GM21717 (cell line): Measurements from ENCODE around the gene KBTBD8.

Experiments
- ATAC-seq: cut with Tn5 transposase; IDR thresholded peaks from one replicate; pipeline ENCODE4 v1.9.1; 2021; ENCODE audit warnings: mild to moderate bottlenecking, moderate library complexity; ENCODE audit not compliant: unreplicated experiment

KBTBD8 gene

GRCh38 chr3:66998113-66998903 is at the start of gene KBTBD8:
TSS of gene KBTBD8 (plus strand) at chr3:66998307. CDS start at chr3:66998356, 49 bp downstream.
- ATAC-seq: peak; percentile 93

GRCh38 chr3:66948838-66949237 is 49.3 kb upstream of the KBTBD8 start:
- ATAC-seq: no peak

DNA sequence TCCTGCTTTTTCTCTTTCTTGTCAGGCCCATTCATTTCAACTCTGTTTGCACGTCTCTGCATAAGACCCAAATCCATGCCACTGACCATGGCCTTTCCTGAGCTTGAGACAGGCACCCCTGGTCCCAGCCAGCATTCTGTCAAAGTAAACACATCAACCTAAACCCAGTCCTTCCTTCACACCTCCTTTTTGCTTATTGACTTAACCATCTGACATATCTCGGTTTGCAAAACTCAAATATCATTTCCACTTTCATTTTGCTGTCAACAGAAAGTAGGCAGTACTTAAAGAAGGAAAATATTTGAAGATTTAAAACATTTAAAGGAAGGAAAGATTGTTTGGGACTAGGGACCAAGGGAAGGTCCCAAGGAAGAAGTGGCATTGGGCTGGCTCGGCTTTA is 48.2 kb upstream of the KBTBD8 start:
- no peak for ATAC-seq

DNA sequence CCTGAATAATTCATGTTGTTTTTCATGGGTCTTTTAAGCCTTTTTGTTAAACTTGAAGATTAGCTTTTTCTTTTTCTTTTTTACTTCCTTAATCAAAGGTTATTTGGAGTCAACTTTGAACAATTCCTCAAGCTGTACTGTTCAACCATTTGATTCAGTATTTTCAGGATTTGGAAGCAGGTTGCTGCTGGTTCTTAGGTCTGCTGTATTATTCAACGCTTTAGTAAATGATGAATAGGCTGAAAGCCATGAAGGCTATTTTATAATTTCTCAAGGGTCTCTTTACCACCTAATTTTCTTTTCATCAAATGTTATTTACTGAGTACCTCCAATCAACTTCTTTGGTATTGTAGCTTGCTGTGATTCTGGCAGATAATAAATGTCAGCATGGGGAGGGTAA is 45.8 kb upstream of the KBTBD8 start:
- no peak for ATAC-seq

GRCh38 chr3:66953934-66954445 is 44.1 kb upstream of the KBTBD8 start:
- ATAC-seq: no peak

DNA sequence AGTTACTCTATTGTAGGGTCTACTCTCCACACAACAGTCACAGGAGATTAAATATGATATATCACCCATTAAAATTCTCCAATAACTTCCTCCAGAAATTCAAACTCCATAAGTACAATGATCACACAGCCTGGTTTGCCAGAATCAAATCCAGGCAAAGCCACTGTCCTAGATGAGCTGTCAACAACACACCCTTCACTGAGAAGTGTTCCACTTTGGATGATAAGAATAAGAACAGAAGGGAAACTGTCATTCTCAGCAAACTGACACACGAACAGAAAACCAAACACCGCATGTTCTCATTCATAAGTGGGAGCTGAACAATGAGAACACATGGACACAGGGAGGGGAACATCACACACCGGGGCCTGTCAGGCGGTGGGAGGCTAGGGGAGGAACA is 41.4 kb upstream of the KBTBD8 start:
- ATAC-seq: no peak

DNA sequence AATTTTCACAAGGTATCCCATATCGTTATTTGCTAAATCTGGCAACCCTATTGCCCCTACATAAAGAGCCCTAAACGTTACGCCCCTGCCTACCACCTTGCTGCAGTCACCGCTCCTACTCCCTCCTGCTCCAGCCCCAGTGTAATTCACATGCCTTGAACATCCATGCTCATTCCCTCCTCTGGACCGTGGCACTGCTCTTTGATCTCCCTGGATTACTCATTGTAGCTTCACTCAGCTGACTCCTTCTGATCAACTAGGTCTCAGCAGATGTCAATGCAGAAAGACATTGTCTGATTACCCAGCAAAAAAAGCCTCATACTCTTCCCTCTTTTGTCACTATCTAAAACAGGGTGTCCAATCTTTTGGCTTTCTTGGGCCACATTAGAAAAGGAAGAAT is 40.7 kb upstream of the KBTBD8 start:
- no peak for ATAC-seq

GRCh38 chr3:66958067-66958466 is 40.0 kb upstream of the KBTBD8 start:
- no peak for ATAC-seq

DNA sequence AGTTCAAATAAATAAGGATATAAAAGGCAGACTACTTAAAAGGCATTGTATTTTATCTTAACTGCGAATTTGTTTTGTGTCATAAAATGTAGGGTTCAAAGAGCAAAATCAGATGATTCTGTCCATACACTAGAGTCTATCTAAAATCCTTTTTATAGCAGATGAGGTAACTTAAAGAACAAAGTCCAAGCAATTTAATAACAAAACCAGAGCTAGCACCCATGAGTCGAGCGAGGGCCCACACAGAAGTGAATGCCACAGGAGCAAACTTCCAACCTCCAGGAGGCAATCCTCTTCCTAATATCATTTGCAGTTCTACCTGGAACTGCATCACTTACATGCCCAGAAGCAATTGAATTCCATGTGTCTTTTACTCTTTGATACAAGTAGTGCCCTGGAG is 35.4 kb upstream of the KBTBD8 start:
- no peak for ATAC-seq

DNA sequence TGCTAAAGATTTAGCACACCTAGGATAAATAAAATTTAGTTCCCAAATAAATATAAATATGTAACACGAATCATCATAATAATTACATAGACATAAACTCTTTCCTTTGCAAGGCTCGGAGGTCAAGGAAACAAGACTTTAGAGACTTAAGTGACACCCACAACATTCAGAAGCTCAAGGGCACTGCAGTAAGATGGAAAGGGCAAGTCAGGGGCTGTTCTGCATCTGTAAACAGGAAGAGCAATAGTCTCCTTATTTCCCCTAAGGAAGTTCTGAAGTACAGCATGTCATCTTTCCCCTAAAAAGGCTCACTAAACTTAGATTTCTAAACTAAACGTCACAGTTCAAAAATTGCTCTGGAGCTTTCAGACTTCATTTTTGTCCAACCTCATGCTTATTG is 26.9 kb upstream of the KBTBD8 start:
- no peak for ATAC-seq

DNA sequence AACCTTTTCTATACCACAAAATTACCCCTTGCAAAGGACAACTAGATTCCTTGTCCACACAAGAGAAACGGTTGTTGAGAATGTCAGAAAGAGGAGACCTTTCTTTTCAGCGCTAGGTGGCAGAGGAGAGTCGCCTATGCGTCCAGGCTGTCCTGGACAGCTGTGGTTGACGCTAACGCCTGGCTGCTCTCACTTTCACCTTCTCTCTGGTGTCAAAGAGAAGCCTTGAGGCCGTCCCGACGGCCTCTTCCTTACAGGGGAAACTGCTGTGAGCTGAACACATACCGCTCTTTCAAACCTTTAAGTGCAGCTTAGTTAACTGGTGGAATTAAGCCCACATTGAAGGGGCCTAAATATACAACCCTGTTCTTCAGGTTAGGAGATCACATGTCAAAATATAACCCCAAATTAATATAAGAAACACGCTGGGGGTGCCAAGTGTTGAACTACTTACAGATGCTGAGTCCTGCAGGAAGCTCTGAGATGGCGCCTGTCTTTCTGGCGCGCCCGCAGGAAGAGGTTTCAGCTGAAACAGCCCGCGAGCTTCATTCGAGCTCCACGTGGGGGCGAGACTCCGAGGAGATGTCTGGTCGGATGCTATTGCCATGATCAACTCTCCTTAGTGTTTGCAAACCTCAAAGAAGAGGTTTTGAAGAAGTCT is 26.1 kb upstream of the KBTBD8 start:
- ATAC-seq: peak; percentile 100

DNA sequence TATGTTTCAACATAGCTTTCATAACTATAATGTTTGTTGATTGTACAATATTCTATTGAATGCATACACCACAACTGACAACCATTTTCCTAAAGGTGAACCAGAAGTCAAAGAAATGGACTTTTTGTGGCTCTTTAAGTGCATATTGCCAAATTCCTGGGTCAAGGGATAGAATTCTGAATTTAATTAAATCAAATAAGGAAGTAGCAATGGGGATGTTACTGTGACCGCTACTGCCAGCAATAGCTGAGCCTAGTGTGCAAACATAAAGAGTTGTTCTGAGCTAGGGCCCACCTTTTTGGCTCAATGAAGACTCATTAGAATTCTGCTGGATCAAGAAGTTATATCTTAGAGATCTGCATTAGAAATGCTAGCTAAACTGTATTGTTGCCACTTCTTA is 17.3 kb upstream of the KBTBD8 start:
- ATAC-seq: no peak

DNA sequence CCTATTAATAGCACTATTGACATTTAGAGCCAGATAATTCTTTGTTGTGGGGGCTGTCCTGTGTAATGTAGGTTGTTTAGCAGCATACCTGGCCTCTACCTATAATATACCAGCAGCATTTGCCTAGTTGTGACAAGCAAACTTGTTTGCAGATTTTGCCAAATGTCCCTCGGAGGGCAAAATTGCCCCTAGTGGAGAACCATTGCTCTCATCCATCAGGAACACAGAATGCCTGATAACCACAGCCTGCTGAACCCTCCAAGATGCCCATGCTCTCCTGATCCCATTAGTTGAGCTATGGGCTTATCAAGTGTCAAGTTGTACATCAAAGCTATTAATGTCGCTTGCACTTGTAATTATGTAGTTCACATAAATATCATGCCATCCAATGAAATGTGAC is 15.0 kb upstream of the KBTBD8 start:
- ATAC-seq: no peak

DNA sequence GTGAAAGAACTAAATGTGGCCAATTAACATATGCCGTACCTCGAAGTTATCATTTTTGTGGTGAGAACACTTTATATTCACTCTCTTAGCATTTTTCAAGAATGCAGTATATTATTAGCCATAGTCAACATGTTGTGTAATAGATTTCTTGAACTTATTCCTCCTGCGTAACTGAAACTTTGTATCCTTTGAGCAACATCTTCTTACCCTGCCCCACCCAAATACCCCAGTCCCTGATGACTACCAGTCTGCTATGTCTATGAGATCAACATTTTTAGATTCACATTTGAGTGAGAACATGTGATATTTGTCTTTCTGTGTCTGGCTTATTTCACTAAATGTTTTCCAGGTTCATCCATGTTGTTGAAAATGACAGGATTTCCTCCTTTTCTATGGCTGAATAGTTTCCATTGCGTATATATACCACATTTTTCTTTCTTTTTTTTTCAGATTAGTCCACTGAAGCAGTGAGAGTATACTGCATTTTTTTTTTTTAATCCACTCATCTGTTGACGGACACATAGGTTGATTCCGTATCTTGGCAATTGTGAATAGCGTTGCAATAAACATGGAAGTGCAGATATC is 12.7 kb upstream of the KBTBD8 start:
- ATAC-seq: no peak

- no peak for ATAC-seq
These were observed 11.7 kb upstream of the KBTBD8 start for GRCh38 chr3:66986406-66986805.

GRCh38 chr3:66989241-66989640 is 8.9 kb upstream of the KBTBD8 start:
- no peak for ATAC-seq

DNA sequence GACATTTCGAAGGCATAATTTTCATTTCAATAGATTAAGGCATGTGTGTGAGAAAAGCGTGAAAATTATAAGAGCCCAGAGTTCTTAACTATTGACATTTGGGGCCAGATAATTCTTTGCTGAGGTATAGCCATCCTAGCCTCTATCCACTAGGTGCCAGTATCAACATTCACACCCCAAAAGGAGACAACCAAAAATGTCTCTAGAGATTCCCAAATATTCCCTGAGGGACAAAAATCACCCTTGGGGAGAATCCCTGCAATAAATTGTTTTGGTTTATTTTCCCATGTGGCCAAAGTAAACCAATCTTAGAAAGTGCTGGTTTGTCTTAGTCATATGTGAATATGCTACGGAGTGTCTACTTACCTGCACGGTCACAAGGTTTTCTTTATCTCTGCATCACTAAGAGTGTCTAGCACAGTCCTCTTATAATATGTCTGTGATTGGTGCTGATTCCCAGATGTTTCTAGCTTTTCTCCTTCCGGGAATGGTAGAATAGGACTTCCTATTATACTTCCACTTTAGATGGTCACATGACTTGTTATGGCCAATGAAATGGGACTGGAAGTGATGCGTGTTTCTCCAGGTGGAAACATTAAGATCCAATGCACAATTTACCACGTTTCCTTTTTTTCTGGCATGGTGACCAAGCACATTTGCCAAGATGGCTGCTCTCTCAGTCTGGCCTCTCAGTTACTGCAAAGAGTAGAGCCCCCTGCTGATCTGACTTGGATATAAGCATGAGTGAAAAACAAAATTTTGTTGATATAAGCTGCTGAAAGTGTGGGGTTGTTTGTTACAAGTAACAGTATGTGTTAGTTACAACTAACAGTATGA is 8.0 kb upstream of the KBTBD8 start:
- peak; percentile 75 for ATAC-seq

DNA sequence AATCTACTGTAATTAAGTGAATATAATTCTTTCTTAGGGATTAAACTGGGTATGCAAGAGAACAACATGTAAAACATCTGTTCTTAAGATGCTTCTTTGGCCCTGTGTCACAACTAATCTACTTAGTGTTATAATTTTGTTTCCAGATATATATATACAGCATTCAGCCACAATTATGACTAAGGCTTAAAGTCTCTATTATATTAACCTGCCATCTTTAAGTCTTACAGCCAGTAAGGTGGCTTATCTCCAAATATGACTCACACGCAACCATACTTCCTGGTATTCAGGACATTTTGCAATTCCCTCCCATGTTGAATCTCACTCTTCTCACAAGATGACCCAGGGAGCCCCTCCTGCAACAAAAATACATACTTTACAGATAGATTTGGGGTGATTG is 6.6 kb upstream of the KBTBD8 start:
- no peak for ATAC-seq

- no peak for ATAC-seq
These were observed 5.0 kb upstream of the KBTBD8 start for GRCh38 chr3:66993082-66993481.

GRCh38 chr3:66994588-66994987 is 3.5 kb upstream of the KBTBD8 start:
- ATAC-seq: no peak

DNA sequence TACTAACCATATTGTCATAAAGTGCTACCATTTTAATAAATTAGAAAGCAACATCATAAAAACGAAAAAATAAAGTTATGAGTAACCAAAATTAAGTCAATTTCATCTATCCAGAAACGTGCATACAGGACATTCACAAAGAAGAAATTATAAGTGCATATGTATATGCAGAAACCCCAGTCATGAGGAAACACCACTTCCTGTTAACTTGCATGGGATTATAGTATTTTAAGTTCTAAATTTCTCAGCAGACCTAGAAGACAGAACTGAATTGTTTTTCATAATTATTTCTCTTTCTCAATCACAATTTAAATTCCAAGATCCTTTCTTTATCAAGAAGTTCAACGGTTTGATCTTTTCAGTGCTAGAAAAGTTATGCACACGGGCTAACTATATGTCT is 1.4 kb upstream of the KBTBD8 start:
- no peak for ATAC-seq
